Activated CD8-positive, alpha-beta memory T cell treated with anti-CD3 and anti-CD28 coated beads, Interleukin-2, amount 50 U/mL, for 1 hour (primary cell): ENCODE data around the gene TRMT61A.

Experiments used
- DNase-seq: peaks from one replicate; pipeline ENCODE4 v3.0.0-alpha.2; 2020; ENCODE audit errors: extremely low read depth

TRMT61A gene

DNA sequence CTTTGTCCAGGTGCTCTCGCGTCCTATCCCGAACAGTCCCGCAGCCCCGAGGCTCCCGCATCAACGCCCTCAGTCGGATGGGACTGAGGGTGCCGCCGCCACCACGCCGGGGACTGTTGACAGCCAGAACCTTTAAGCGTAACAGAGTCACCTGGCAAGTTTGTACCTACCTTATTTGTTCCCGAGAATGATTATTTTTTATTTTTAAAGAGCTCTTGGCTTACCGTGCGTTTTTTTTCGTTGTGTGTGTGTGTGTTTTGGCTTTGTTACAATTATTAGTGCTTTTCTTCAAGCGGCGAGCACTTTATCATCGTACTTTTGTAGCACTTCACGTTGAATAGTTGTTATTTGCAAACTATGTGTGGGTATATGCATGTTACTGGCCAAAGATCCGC is 34.2 kb downstream of the TRMT61A start:
- no peak for DNase-seq

DNA sequence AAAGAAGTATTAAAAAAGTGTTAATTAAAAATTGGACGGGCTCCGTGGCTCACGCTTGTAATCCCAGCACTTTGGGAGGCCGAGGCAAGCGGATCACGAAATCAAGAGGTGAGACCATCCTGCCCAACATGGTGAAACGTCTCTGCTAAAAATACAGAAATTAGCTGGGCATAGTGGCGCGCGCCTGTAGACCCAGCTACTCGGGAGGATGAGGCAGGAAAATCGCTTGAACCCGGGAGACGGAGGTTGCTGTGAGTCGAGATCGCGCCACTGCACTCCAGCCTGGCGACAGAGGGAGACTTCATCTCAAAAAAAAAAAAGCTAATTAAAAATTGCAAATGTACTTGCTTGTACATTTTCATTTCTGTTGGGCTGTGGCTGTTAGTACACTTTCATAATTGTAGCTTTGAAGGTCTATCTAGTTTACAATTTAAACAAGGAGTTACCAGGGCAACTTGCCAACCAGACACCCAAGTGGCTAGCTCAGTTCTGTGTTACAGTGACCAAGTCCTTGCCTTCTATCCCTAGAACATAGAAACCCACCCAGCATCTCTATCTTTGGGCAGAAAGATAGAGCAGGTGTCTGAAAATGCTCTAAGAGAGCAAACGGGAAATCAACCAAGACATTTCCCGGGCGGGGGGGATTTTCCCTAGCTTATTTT is 35.0 kb downstream of the TRMT61A start:
- DNase-seq = no peak

DNA sequence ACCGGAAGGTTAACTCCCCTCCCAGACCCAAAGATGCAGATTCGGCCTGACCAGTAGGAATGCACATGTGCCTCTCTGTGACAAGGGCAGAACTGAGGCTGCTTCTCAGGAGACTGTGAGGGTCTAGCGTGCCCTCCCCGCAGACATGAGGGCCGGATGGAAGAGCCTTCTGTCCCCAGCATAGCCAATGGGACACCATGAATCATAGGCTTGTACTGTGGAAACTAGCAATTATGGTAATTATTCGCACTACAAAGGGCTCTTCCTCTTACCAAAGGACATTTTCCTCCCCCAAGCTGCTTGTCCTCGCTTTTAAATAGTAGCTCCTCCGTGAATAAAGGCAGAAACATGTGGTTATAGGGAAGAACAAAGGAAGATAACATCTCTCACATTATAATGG is 40.0 kb downstream of the TRMT61A start:
- DNase-seq = no peak

DNA sequence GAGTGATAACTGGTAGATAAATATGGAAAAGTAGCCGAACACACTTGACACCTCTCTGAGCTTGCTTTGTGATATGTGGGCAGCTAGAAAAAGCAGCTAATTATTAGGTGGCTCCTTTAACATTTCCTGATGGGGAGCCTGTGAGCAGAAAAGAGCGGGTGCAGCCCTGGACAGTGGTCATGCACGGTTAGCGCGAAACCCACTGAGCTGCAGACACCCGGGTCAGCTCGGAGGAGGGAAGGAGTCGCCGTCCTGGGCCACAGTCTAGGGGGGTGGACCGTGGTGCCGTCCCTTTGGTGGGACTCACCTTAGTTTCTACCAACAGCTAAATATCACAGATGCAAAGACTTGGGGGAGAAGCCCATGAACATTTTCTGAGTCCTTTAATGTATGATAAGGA is 40.4 kb downstream of the TRMT61A start:
- no peak for DNase-seq

DNA sequence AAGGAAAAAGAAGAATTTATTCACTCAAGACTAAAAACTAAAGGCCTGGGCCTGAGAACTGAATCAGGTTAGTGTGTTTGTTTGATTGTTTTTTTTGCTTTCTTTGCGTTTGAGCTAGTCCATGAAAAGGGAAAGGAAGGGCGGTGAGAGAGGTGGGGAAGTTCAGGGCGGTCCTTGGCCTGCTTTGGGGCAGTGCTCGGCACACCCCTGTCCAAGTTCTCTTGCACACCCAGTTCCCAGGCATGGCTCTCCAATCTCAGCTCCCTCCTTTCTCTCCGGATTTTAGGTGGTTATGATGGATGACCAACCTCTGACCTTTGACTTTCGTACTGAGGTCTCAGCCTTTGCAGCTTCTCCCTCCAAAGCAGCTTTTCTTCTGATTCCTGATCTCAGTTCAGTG is 45.1 kb downstream of the TRMT61A start:
- DNase-seq = no peak

DNA sequence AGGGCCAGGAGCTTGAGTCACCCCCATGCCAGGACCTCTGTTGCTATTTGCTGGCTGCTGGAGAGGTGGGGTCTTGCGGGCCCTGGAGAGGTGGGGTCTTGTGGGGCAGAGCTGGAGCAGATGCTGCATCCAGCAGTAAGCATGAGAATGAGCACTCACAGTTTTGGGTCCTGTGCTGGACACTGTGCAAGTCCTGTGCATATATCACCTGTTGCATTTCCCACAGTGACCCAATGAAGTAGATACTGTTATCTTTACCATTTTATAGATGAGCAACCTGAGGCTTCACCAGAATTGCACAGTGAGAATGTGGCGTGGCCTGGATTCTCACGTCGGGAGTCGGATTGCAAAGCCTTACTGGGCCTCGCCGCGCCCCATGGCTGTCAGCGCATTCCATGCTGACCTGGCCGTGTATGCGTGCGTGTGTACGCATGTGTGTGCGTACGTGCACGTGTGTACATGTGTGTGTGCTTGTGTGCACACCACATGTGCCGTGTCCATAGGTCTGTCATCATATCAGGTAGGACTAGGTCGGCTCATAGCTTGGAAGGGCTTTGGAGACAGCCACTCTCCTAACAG is 45.8 kb downstream of the TRMT61A start:
- DNase-seq = no peak

DNA sequence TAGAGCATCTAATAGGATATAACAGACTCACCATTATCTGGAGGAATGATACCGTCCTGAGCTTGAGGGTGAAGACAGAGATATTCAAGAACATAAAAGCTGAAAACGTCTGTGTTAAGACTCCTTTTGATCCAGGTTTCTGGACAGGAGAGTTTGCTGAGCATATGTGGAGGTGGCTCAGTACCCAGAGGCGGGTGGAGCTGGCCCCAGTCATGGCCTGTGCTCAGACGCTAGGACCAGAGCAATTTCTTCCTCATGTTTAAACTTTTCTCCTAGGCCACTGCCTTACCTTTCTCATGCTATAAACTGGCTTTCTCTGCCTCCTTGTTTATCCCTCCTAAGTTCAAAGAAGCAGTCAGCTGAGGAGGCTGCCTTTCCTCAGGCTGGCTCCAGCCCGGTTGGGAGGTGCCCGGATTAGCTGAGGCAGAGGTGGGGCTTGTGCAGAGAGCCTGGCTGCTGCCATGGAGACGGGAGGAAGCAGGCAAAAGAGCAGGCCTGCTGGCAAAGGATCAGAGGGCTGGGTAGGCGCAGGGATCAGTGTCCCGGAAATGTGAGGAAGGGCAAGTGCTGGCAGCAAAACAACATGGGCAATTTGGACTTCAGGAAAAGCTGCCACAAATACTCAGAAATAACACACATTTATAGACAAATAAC is 47.5 kb downstream of the TRMT61A start:
- DNase-seq = no peak

DNA sequence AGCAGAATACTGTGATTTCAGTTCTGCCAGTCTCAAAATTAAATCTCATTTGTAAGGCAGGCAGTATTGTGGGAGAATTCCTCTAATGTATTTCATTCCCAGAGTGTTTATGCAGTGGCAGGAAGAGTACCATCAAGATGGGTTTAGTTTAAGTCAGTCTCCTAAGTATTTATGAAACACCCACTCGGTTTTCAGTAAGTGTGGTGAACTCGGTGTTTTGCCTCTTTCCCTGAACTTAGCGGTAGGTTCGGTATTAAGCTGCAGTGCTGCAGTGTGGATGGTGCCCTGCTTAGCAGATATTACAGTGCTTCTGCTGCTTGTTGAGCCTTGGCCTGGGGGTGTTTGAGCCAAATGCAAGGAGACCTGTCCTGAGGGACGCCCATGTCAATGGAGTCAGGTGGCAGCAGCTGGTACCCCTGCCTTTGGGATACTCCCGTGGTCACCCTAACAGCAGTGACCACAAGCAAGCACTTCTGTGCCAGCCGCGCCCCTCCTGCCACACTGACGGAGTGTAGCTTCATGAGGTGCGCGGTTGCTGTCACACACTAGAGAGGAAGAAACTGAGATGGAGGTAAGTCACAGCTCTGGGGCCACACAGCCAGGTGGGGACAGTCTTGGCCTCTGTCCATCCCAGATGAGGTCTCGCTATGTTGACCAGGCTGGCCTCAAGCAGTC is 49.5 kb downstream of the TRMT61A start:
- DNase-seq = no peak

DNA sequence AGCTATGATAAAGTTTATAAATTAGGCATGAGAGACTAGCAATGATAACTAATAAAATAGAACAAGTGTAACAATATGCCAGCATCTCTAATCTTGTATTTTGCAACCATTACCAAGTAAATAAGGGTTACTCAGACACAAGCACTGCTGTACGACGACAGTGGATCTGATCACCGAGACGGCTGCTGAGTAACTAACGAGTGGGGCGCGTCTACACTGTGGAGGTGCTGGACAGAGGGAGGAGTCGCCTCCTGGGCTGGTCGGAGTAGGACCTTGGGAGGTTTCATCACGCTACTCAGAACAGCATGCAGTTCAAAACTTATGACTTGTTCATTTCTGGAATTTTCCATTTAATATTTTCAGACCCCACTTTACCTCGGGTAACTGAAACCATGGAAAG is 52.2 kb downstream of the TRMT61A start:
- DNase-seq = no peak

DNA sequence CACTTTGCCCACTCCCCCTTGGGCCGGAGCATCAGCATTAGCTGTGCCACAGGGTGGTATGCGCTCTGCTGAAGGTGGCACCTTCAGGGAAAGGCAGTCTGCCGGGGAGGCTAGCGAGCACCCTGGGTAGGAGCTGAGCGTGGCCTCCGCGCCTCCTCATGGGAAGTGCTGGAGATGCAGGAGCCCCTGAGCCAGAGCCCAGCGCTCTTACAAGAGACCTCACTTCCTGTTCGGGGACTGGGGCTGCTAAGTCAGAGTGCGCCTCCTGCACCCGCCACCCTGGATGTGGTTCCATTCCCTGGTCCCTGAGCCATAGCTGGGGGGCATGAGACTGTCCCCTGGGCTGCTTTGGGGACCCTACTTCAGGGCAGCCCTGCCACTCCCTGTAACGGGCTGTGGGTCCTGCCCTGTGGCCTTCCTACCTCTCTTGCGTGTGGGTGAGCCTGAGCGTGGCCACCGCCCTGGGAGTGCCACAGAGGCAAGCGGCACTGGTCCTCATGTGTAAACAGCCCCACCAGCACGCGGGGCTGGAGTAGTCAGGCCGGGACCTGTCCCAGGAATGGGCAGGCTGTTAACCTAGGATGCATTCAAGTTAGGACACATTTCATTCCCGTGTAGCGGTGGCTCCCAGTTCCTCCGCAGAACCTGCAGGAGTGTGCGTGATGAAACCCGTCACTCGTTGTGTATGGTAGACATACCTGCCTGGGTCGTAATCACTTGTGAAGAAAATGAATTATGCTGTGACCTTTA is 53.1 kb downstream of the TRMT61A start:
- DNase-seq = no peak

DNA sequence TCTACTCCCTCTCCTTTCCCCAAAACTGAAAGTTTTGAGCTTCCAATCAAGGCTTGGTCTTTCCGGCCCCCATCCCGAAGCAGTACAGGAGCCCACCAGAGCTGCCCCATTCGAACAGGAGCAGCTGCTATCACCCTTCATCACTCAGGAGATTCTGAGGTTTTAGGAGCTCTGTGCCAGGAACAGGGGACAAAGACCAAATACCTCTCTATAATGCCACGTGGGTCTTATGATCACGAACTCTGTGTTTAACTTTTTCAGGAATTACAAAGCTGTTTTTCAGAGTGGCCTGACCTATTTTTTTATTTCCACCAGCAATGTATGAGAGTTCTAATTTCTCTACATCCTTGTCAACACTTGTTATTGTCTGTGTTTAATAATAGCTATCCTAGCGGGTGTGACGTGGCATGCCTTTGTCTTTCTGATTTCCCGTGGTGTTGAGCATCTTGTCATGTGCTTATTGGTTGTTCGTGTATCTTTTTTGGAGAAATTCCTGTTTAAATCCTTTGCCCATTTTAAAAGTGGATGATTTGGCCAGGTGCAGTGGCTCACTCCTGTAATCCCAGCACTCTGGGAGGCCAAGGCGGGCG is 55.4 kb downstream of the TRMT61A start:
- DNase-seq = no peak
